ENCODE results near the gene MMP2.

Gene MMP2

GRCh38 chr16:55468352-55468990 is 10.5 kb upstream of the MMP2 start:
- no peak overlapping the region for H3K4me3 ChIP-seq (ENCODE audit: low read length)
- peaks cover 2% of the 10 kb centered on the region for H3K4me1 ChIP-seq (ENCODE audit: control insufficient read depth, insufficient read depth, low read length)
- H3K9me3 ChIP-seq (ENCODE audit: control insufficient read depth, insufficient read depth, low read length), result no peaks in the 10 kb centered on the region
- no CpG with 5 or more reads among the region's 7 CpGs for WGBS (ENCODE audit: insufficient coverage, insufficient read length)
- H3K36me3 ChIP-seq (ENCODE audit: control insufficient read depth, insufficient read depth, low read length), result no peaks in the 10 kb centered on the region
- H3K27me3 ChIP-seq (ENCODE audit: control insufficient read depth, insufficient read depth, low read length), result no peaks in the 10 kb centered on the region
- DNase-seq (ENCODE audit: low read depth, low spot score), result no peak
- no peak overlapping the region for H3K27ac ChIP-seq (ENCODE audit: low read length)

- no peak for DNase-seq (ENCODE audit: low read depth, low spot score)
- no peaks in the 10 kb centered on the region for H3K36me3 ChIP-seq (ENCODE audit: control insufficient read depth, insufficient read depth, low read length)
- WGBS (ENCODE audit: insufficient coverage, insufficient read length), result no CpG with 5 or more reads among the region's 9 CpGs
- no peaks in the 10 kb centered on the region for H3K9me3 ChIP-seq (ENCODE audit: control insufficient read depth, insufficient read depth, low read length)
- no peak overlapping the region for H3K27ac ChIP-seq (ENCODE audit: low read length)
- no peaks in the 10 kb centered on the region for H3K27me3 ChIP-seq (ENCODE audit: control insufficient read depth, insufficient read depth, low read length)
- no peak overlapping the region for H3K4me3 ChIP-seq (ENCODE audit: low read length)
- peaks cover 2% of the 10 kb centered on the region for H3K4me1 ChIP-seq (ENCODE audit: control insufficient read depth, insufficient read depth, low read length)
Measured at GRCh38 chr16:55469821-55470532, 9.0 kb upstream of the MMP2 start.

GRCh38 chr16:55470533-55471371 is 8.2 kb upstream of the MMP2 start:
- no peak for DNase-seq (ENCODE audit: low read depth, low spot score)
- Histone ChIP-seq H3K9me3 (ENCODE audit: control insufficient read depth, insufficient read depth, low read length) (no peaks in the 10 kb centered on the region), H3K27me3 (ENCODE audit: control insufficient read depth, insufficient read depth, low read length) (no peaks in the 10 kb centered on the region), H3K4me1 (ENCODE audit: control insufficient read depth, insufficient read depth, low read length) (peaks cover 2% of the 10 kb centered on the region), H3K27ac (ENCODE audit: low read length) (no peak overlapping the region), H3K4me3 (ENCODE audit: low read length) (no peak overlapping the region), H3K36me3 (ENCODE audit: control insufficient read depth, insufficient read depth, low read length) (no peaks in the 10 kb centered on the region)
- WGBS (ENCODE audit: insufficient coverage, insufficient read length), result no CpG with 5 or more reads among the region's 7 CpGs

- peaks cover 2% of the 10 kb centered on the region for H3K4me1 ChIP-seq (ENCODE audit: control insufficient read depth, insufficient read depth, low read length)
- H3K36me3 ChIP-seq (ENCODE audit: control insufficient read depth, insufficient read depth, low read length), result no peaks in the 10 kb centered on the region
- no CpG with 5 or more reads among the region's 4 CpGs for WGBS (ENCODE audit: insufficient coverage, insufficient read length)
- H3K9me3 ChIP-seq (ENCODE audit: control insufficient read depth, insufficient read depth, low read length), result no peaks in the 10 kb centered on the region
- DNase-seq (ENCODE audit: low read depth, low spot score), result no peak
- H3K27me3 ChIP-seq (ENCODE audit: control insufficient read depth, insufficient read depth, low read length), result no peaks in the 10 kb centered on the region; the same call in 1 of the 2 replicates
- H3K4me3 ChIP-seq (ENCODE audit: low read length), result no peak overlapping the region
- H3K27ac ChIP-seq (ENCODE audit: low read length), result no peak overlapping the region
Measured at GRCh38 chr16:55471448-55472097, 7.4 kb upstream of the MMP2 start.

- H3K4me1 ChIP-seq (ENCODE audit: control insufficient read depth, insufficient read depth, low read length), result peaks cover 4% of the 10 kb centered on the region
- DNase-seq (ENCODE audit: low read depth, low spot score), result no peak
- H3K27me3 ChIP-seq (ENCODE audit: control insufficient read depth, insufficient read depth, low read length), result peaks cover 14% of the 10 kb centered on the region; the same call in 1 of the 2 replicates
- no peak overlapping the region for H3K4me3 ChIP-seq (ENCODE audit: low read length)
- WGBS (ENCODE audit: insufficient coverage, insufficient read length), result no CpG with 5 or more reads among the region's 2 CpGs
- H3K27ac ChIP-seq (ENCODE audit: low read length), result no peak overlapping the region
- no peaks in the 10 kb centered on the region for H3K9me3 ChIP-seq (ENCODE audit: control insufficient read depth, insufficient read depth, low read length)
- no peaks in the 10 kb centered on the region for H3K36me3 ChIP-seq (ENCODE audit: control insufficient read depth, insufficient read depth, low read length)
Measured at GRCh38 chr16:55473587-55473986, 5.4 kb upstream of the MMP2 start.

GRCh38 chr16:55474821-55475220 is 4.2 kb upstream of the MMP2 start:
- Histone ChIP-seq H3K4me1 (ENCODE audit: control insufficient read depth, insufficient read depth, low read length) (peaks cover 4% of the 10 kb centered on the region), H3K27ac (ENCODE audit: low read length) (no peak overlapping the region), H3K27me3 (ENCODE audit: control insufficient read depth, insufficient read depth, low read length) (peaks cover 15% of the 10 kb centered on the region; the same call in 1 of the 2 replicates), H3K9me3 (ENCODE audit: control insufficient read depth, insufficient read depth, low read length) (no peaks in the 10 kb centered on the region), H3K4me3 (ENCODE audit: low read length) (no peak overlapping the region), H3K36me3 (ENCODE audit: control insufficient read depth, insufficient read depth, low read length) (no peaks in the 10 kb centered on the region)
- WGBS (ENCODE audit: insufficient coverage, insufficient read length), result no CpG with 5 or more reads among the region's 3 CpGs
- no peak for DNase-seq (ENCODE audit: low read depth, low spot score)

- DNase-seq (ENCODE audit: low read depth, low spot score), result no peak
- Histone ChIP-seq H3K9me3 (ENCODE audit: control insufficient read depth, insufficient read depth, low read length) (no peaks in the 10 kb centered on the region), H3K36me3 (ENCODE audit: control insufficient read depth, insufficient read depth, low read length) (no peaks in the 10 kb centered on the region), H3K4me1 (ENCODE audit: control insufficient read depth, insufficient read depth, low read length) (0 out of 2 replicates have a peak, but pooled peaks cover 2% of the 10 kb centered on the region), H3K27me3 (ENCODE audit: control insufficient read depth, insufficient read depth, low read length) (peaks cover 18% of the 10 kb centered on the region; the same call in 1 of the 2 replicates), H3K4me3 (ENCODE audit: low read length) (no peak overlapping the region), H3K27ac (ENCODE audit: low read length) (no peak overlapping the region)
- no CpG with 5 or more reads among the region's 5 CpGs for WGBS (ENCODE audit: insufficient coverage, insufficient read length)
Measured at GRCh38 chr16:55475919-55476318, 3.1 kb upstream of the MMP2 start.

GRCh38 chr16:55476625-55477533 is 2.1 kb upstream of the MMP2 start:
- Histone ChIP-seq H3K4me1 (ENCODE audit: control insufficient read depth, insufficient read depth, low read length) (0 out of 2 replicates have a peak, but pooled peaks cover 2% of the 10 kb centered on the region), H3K27ac (ENCODE audit: low read length) (no peak overlapping the region), H3K4me3 (ENCODE audit: low read length) (no peak overlapping the region), H3K9me3 (ENCODE audit: control insufficient read depth, insufficient read depth, low read length) (no peaks in the 10 kb centered on the region), H3K36me3 (ENCODE audit: control insufficient read depth, insufficient read depth, low read length) (no peaks in the 10 kb centered on the region), H3K27me3 (ENCODE audit: control insufficient read depth, insufficient read depth, low read length) (peaks cover 18% of the 10 kb centered on the region; the same call in 1 of the 2 replicates)
- no peak for DNase-seq (ENCODE audit: low read depth, low spot score)
- no CpG with 5 or more reads among the region's 6 CpGs for WGBS (ENCODE audit: insufficient coverage, insufficient read length)

- Histone ChIP-seq H3K36me3 (ENCODE audit: control insufficient read depth, insufficient read depth, low read length) (no peaks in the 10 kb centered on the region), H3K9me3 (ENCODE audit: control insufficient read depth, insufficient read depth, low read length) (no peaks in the 10 kb centered on the region), H3K4me3 (ENCODE audit: low read length) (no peak overlapping the region), H3K4me1 (ENCODE audit: control insufficient read depth, insufficient read depth, low read length) (0 out of 2 replicates have a peak, but pooled peaks cover 2% of the 10 kb centered on the region), H3K27ac (ENCODE audit: low read length) (no peak overlapping the region), H3K27me3 (ENCODE audit: control insufficient read depth, insufficient read depth, low read length) (peaks cover 18% of the 10 kb centered on the region; the same call in 1 of the 2 replicates)
- no peak for DNase-seq (ENCODE audit: low read depth, low spot score)
- no CpG with 5 or more reads among the region's 3 CpGs for WGBS (ENCODE audit: insufficient coverage, insufficient read length)
Measured at GRCh38 chr16:55477736-55478135, 1.3 kb upstream of the MMP2 start.
